HAP-1 (cell line): ENCODE measurements around the gene KCND3.
"Not testable (repeated sequence)": the region's sequence is repeated elsewhere in the genome, so short reads cannot be mapped to it uniquely, and the experiment has no call there.

ENCODE experiments used
- DNase-seq, 2 experiments: peaks; one replicate each; pipeline ENCODE4 v3.0.0-alpha.2; 2016 to 2020; ENCODE audit warnings: low spot score in 2 of 2
- H3K27me3 ChIP-seq: fragments of 250-450 bp; sonication (Bioruptor Pico); 2 replicates; pipeline ENCODE4 v1.5.1; 2020; ENCODE audit warnings: low read depth, mild to moderate bottlenecking, moderate library complexity
- H3K36me3 ChIP-seq: fragments of 250-450 bp; sonication (Bioruptor Pico); replicated peaks from 2 replicates; pipeline ENCODE4 v1.5.1; 2020; ENCODE audit warnings: mild to moderate bottlenecking
- H3K4me1 ChIP-seq: fragments of 250-450 bp; sonication (Bioruptor Pico); 2 replicates; pipeline ENCODE4 v1.5.1; 2020; ENCODE audit warnings: mild to moderate bottlenecking
- H3K4me3 ChIP-seq: fragments of 250-450 bp; sonication (Bioruptor Pico); 2 replicates; pipeline ENCODE4 v1.5.1; 2020; ENCODE audit warnings: mild to moderate bottlenecking, moderate library complexity
- H3K9me3 ChIP-seq: fragments of 250-450 bp; sonication (Bioruptor Pico); 2 replicates; pipeline ENCODE4 v1.5.1; 2020; ENCODE audit warnings: mild to moderate bottlenecking, moderate library complexity
- in situ Hi-C: fragments of 300-500 bp; cut with MboI; formaldehyde crosslinking; loops from 3 replicates; pipeline ENCODE4 v1.14.3; 2020; ENCODE audit warnings: low sequenced_read_pairs, inconsistent platforms, mixed read lengths

Gene KCND3

DNA sequence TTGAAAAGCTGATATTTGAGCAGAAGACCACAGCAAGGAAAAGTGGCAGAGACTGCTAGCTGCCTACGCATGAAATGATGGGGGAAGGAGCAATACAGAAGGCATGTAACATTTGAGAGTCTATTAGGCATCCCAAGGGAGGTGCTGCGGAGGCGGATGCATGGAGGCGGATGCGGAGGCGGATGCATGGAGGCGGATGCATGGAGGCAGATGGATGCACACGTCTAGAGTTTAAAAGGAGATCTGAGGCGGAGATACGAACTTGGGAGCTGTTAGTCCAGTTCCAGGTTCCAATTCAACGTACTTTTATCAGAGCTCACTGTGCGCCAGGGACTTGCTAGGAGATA is 234.5 kb downstream of the KCND3 start:
- peak; percentile 56 to 72 for DNase-seq
- Histone ChIP-seq H3K9me3 (no peaks in the 10 kb centered on the region), H3K4me1 (peaks cover 14% of the 10 kb centered on the region), H3K4me3 (peak overlapping the region; percentile 99), H3K27me3 (no peaks in the 10 kb centered on the region), H3K36me3 (peaks cover 27% of the 10 kb centered on the region)
- in situ Hi-C loops, result loop anchor here (10.0 kb wide), 1 partner anchor 250 kb away; the partner anchor contains the start of genes ADORA3 and TMIGD3

DNA sequence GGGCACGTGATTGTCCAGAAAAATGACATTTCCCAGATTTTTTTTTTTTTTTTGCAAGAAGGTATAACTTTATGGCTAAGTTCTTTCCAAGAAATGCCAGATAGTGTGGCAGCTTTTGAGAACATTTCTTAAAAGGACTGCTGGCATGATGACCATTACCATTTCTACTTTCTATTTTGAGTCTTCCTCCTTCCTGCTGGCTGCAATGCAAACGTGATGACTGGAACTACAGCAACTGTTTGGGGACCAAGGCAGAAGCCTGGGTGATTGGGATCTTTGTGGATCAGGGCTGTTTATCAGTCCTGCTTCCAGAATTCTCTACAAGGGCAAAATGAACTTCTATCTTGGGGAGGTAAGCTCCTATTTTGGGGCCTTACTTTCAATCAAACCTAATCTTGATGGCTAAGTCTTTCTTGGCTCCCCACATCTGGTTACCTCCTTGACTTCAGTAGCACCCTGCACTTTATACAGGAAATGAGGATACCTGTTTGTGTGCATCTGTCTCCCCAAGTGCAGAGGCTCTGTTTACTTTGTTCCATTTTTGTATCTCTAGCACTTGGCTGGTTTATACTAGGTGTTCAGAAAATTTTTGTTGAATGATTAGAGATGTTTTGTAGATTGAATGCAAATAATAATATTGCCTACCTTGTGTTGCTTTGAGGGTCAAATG is 237.4 kb downstream of the KCND3 start:
- Histone ChIP-seq H3K9me3 (no peaks in the 10 kb centered on the region), H3K4me3 (no peak overlapping the region), H3K36me3 (peaks cover 2% of the 10 kb centered on the region)

DNA sequence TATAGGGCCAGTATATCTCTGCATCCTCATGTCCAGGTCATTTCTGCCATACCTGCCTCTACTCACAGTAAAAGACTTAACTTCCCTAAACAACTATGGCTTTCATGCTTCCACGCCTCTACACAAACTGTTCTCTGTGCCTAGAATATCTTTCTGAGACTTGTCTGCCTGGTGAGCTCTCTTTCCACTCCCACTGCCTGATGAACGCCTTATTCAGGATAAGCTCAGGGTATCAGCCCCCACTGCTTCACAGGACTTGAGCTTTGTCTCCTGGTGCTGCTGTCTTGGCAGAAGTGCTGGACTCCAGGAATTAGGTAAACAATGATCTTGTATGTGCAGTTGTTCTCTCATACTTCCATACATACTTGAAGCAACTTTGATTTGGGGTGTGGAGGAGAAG is 238.6 kb downstream of the KCND3 start:
- DNase-seq, result no peak
- Histone ChIP-seq H3K9me3 (no peaks in the 10 kb centered on the region), H3K4me3 (no peak overlapping the region), H3K4me1 (peaks cover 6% of the 10 kb centered on the region; the same call in 1 of the 2 replicates), H3K36me3 (peaks cover 1% of the 10 kb centered on the region), H3K27me3 (no peaks in the 10 kb centered on the region)
- in situ Hi-C loops, result loop anchor here (10.0 kb wide), 1 partner anchor 246 kb away; the partner anchor contains the start of genes ADORA3 and TMIGD3

More for the DNA sequence above, 237.4 kb downstream of the KCND3 start:
- in situ Hi-C loops, result loop anchor here (10.0 kb wide), 1 partner anchor 247 kb away; the partner anchor contains the start of genes ADORA3 and TMIGD3
- no peak for DNase-seq
- no peaks in the 10 kb centered on the region for H3K27me3 ChIP-seq
- peaks cover 7% of the 10 kb centered on the region for H3K4me1 ChIP-seq

DNA sequence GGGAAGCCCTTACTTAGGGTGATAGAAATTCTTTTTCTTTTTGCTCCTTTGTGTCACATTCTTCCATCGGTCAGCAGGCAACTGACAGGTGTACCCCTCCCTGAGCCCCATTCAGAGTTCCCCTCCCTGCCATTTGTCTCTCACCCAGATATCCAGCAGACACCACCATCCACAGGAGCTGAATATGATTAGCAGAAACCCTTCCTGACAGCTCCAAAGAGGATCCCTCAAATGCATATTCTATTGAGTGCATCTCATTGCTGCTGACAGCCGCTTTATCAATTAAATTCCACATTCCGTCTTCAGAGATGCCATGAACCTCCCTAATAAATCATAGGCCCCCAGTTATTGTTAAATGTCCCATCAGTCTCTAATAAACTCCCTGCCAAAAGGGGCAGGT is 239.8 kb downstream of the KCND3 start:
- no peaks in the 10 kb centered on the region for H3K27me3 ChIP-seq
- H3K4me3 ChIP-seq, result no peak overlapping the region
- no peak for DNase-seq
- in situ Hi-C loops, result loop anchor here (10.0 kb wide), 1 partner anchor 245 kb away; the partner anchor contains the start of genes ADORA3 and TMIGD3
- H3K36me3 ChIP-seq, result no peaks in the 10 kb centered on the region
- H3K4me1 ChIP-seq, result peaks cover 1% of the 10 kb centered on the region; the same call in 1 of the 2 replicates
- no peaks in the 10 kb centered on the region for H3K9me3 ChIP-seq

DNA sequence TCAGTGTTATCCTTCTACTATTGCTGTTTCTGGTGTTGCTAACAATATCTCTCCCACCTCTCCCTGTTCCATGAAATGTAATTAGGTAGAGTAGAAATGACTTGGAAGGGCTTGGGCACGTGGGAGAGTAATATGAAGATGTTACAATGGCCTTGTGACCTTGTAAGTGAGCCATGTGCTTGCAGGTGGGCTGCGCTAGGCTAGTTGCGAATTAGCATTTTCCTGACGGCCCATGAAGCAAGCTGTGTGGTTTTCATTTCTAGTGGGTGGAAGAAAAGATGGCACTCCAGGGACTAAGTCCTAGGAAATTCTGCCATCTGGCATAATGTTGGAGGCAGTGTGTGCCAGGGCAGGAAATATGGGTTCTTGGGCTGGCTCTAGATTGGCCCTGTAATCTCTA is 241.5 kb downstream of the KCND3 start:
- H3K27me3 ChIP-seq, result no peaks in the 10 kb centered on the region
- H3K36me3 ChIP-seq, result no peaks in the 10 kb centered on the region
- no peak overlapping the region for H3K4me3 ChIP-seq
- in situ Hi-C loops, result no loop called here
- H3K9me3 ChIP-seq, result no peaks in the 10 kb centered on the region
- no peak for DNase-seq
- no peaks in the 10 kb centered on the region for H3K4me1 ChIP-seq

DNA sequence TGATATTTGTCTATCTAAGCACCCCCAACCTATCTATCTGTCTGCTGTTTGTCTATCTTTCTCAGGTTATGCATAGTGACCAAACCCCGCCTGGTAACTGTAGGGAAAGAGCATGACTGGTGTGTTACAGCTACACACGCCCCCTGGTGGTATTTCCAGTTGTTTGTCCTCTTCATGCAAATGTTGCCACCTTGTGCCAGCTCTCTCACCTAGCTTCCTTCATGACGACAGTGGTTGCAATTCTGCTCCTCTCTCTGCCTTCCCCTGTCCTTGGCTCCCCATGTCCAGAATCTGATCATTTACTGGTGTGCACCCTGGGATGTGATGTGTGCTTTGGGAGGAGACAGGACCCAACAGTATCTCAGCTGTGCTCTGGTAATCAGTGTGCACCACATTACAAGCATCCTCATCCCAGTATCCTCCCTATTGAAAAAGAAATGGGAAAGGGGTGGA is 242.2 kb downstream of the KCND3 start:
- in situ Hi-C loops, result no loop called here
- Histone ChIP-seq H3K27me3 (no peaks in the 10 kb centered on the region), H3K4me1 (no peaks in the 10 kb centered on the region), H3K36me3 (no peaks in the 10 kb centered on the region), H3K9me3 (no peaks in the 10 kb centered on the region), H3K4me3 (no peak overlapping the region)
- peak; percentile 52 to 78 for DNase-seq

DNA sequence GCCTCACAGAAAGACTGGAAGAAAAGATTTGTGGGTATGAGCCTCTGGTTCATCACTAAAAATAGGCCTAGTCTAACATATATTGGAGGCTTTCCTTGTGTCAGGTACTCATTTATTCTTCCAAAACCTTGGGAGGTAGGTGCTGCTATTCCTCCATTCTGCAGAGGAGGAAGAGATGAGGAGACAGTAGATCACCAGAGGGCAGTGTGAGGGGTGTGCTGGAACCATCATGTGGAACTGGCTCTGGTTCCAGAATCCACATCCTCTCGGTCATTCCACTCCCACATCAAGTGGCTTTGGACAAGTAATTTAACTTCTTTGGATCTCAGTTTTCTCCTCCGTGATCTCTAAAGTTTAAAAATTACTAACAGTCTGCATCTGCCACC is 242.9 kb downstream of the KCND3 start:
- Histone ChIP-seq H3K27me3 (no peaks in the 10 kb centered on the region), H3K9me3 (no peaks in the 10 kb centered on the region), H3K4me3 (no peak overlapping the region), H3K36me3 (no peaks in the 10 kb centered on the region), H3K4me1 (no peaks in the 10 kb centered on the region)
- DNase-seq, result no peak
- in situ Hi-C loops, result no loop called here

DNA sequence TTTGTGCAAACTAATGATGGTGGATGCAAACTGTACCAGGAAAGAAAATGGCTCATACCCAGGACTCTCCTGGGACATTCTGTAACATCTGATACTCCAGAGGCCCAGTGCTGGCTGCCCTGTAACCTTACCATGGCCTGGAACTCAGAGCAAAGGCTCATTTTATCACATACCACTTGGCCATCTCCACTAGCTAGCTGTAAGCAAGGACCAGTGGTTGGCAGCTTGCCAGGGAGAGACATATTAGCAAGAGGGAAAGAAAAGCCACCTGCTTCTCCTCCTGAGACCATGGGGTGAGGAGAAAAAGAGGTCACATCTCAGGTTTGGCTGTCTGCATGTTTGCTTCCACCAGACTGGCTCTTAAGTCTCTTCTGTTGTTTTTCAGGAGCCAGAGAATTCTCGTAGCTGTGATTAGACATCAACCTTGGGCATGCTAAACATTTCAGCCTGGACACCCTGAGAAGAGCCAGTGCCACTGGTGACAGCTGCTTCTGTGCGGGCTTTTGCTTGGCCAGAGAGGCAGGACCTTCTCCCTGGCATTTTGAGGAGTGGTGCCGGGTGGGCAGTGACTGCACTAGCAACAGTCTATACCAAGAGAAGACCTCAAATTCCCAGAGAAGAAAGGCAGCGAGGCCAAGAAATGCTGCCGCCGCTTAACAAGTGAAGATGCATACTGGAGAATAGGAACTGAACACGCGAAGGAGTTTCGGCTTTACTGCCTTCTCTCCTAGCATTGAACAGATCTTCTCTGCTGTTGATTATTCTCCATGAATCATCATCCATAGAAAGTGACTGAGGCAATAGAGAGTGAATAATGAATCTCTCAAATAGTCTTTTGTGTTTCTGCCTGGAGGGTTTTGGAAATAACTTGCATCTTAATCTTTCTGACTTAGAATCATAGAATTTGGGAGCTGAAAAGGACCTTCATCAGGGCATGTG is 243.5 kb downstream of the KCND3 start:
- Histone ChIP-seq H3K4me1 (no peaks in the 10 kb centered on the region), H3K36me3 (no peaks in the 10 kb centered on the region), H3K9me3 (no peaks in the 10 kb centered on the region), H3K27me3 (no peaks in the 10 kb centered on the region), H3K4me3 (no peak overlapping the region)
- in situ Hi-C loops, result no loop called here
- DNase-seq, result no peak

DNA sequence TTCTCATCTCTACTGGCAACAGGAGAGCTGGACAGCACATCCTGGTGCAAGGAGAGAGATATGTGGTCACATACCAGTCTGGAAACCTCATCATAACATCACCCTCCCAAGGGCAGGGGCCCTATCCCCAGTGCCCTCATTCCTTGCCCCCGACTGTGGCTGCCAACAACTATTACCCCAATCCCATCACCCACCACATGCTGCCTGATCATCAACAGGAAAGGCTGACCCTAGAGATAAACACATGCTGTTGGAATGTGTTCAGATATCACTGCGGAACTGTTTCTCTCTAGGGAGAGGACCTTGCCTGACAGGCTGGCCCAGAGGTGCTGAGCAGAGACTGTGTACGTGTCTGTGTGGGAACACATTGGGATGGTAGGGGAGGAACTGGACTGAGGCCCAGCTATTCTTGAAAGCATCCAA is 245.8 kb downstream of the KCND3 start:
- DNase-seq, result no peak
- in situ Hi-C loops, result no loop called here
- Histone ChIP-seq H3K27me3 (no peaks in the 10 kb centered on the region), H3K9me3 (no peaks in the 10 kb centered on the region), H3K36me3 (no peaks in the 10 kb centered on the region), H3K4me3 (no peak overlapping the region), H3K4me1 (peaks cover 11% of the 10 kb centered on the region; the same call in 1 of the 2 replicates)

DNA sequence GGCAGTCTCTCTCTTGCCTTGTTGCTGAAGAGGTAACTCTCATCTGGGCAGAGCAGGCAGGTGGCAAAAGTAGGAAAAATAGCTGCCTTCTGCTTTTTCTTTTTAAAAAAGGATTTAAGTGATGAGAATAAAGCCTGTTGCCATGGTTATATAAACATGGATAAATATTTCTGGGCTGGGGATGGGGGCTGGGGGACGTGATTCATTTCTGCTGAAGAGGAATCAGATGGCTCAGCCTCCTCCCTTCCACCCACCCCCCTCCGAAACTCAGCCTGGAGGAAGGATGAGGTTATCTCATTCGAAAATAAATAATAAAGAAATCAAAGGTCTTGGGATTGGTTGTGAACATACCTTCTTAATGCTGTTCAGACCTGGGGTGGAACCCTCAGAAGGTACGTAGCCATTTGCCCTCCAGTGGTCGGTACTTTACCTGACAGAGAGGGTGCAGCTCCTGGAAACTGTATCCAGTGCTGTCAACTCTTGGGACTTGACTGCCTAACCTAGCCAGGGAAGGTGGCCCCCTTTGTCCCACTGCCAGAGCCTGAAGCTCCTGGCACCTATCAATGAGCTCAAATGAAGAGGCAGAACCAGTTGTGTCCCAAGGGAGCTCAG is 246.4 kb downstream of the KCND3 start:
- no peak for DNase-seq
- Histone ChIP-seq H3K9me3 (no peaks in the 10 kb centered on the region), H3K36me3 (no peaks in the 10 kb centered on the region), H3K27me3 (no peaks in the 10 kb centered on the region), H3K4me1 (peaks cover 16% of the 10 kb centered on the region), H3K4me3 (no peak overlapping the region)
- in situ Hi-C loops, result no loop called here

DNA sequence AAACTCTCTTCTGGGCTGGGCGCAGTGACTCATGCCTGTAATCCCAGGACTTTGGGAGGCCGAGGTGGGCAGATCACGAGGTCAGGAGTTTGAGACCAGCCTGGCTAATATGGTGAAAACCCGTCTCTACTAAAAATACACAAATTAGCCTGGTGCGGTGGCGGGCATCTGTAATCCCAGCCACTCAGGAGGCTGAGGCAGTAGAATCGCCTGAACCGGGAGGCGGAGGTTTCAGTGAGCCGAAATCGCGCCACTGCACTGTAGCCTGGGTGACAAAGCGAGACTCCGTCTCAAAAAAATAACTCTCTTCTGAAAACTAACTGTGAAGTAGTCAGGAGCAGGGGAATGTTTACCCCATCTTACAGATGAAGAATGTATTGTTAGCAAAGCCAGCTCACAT is 247.2 kb downstream of the KCND3 start:
- H3K4me1 ChIP-seq, result peaks cover 18% of the 10 kb centered on the region
- H3K9me3 ChIP-seq, in situ Hi-C loops, H3K36me3 ChIP-seq, H3K4me3 ChIP-seq, H3K27me3 ChIP-seq, DNase-seq: not testable (repeated sequence)

DNA sequence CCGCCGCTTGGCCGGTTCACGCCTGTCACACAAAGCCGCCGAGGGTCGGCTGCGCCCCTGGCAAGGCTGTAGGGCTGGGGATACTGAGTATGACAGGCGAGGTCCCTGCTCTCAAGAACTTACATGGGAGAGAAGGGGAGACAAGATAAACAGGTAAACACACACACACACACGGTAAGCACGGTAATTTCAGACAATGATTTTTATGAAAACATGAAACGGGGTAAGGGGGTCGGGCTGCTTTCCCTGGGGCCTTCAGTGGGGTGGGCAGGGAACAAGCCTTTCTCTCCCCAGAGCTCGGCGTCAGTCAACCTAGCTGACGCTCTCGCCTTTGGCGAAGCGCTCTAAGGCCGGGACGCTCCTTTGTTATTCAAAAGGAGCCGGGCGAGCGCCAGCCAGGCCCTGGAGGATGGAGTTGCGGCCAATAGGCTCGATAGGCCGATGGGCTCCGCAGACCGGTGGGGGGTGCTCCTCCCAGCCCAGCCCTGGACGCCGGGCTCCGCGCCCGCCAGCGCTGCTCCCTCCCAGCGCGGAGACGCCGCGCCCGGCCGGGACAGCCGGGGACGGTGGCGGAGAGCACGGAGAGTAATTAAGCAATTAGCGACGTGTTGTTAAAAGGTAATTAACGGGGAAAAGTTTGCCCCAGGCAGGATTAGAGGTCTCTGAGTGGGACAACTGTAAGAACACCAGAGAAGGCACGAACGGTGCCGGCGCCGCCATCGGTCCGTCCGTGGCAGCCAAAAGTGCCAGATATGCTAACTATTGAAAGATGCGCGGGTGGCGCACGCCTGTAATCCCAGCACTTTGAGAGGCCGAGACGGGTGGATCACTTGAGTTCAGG is 249.3 kb downstream of the KCND3 start:
- no peaks in the 10 kb centered on the region for H3K9me3 ChIP-seq
- H3K27me3 ChIP-seq, result no peaks in the 10 kb centered on the region
- peak overlapping the region; percentile 50 for H3K4me3 ChIP-seq
- in situ Hi-C loops, result no loop called here
- DNase-seq, result peak; percentile 79 to 89
- 0 out of 2 replicates have a peak, but pooled peaks cover 3% of the 10 kb centered on the region for H3K36me3 ChIP-seq
- H3K4me1 ChIP-seq, result peaks cover 18% of the 10 kb centered on the region
